ENCODE data around the gene THAP7.

THAP7 gene

GRCh38 chr22:20962491-20962945 lies 39.4 kb downstream of the THAP7 start:
- no peak for DNase-seq

- no peak for DNase-seq
Observed at GRCh38 chr22:20960609-20961008, 41.3 kb downstream of the THAP7 start.

GRCh38 chr22:20959578-20960461 lies 42.1 kb downstream of the THAP7 start:
- DNase-seq = no peak

GRCh38 chr22:20957683-20958431 lies 44.1 kb downstream of the THAP7 start:
- no peak for DNase-seq

GRCh38 chr22:20957102-20957682 lies 44.7 kb downstream of the THAP7 start:
- DNase-seq = no peak

GRCh38 chr22:20956258-20957101 lies 45.4 kb downstream of the THAP7 start:
- no peak for DNase-seq

GRCh38 chr22:20955548-20955947 lies 46.4 kb downstream of the THAP7 start:
- DNase-seq = no peak

- no peak for DNase-seq
Observed at GRCh38 chr22:20953668-20954500, 48.0 kb downstream of the THAP7 start.

- DNase-seq = no peak
Observed at GRCh38 chr22:20953342-20953608, 48.6 kb downstream of the THAP7 start.

GRCh38 chr22:20952544-20953341 lies 49.2 kb downstream of the THAP7 start:
- no peak for DNase-seq

- DNase-seq = no peak
Observed at GRCh38 chr22:20951932-20952380, 50.0 kb downstream of the THAP7 start.

- DNase-seq = no peak
Observed at GRCh38 chr22:20951151-20951931, 50.6 kb downstream of the THAP7 start.

- no peak for DNase-seq
Observed at GRCh38 chr22:20949698-20950183, 52.2 kb downstream of the THAP7 start.

Data from NCI-H2107 (cell line).